Transverse colon (tissue), 3 donors: Measurements from ENCODE around the gene RNGTT.

Source experiments
- CTCF ChIP-seq, 5 experiments: fragments of 200-600 bp in 3 of 5; fragments of 450-650 bp in 2 of 5; sonication (generic) in 3 of 5; IDR thresholded peaks; 1 replicate in 2 of 5; 2 replicates in 3 of 5; pipeline ENCODE4 v1.5.1; 2016 to 2017; ENCODE audit warnings: antibody characterized with exemption in 5 of 5, inconsistent platforms in 3 of 5, mild to moderate bottlenecking in 2 of 5, moderate library complexity in 1 of 5
- POLR2A ChIP-seq: fragments of 450-650 bp; IDR thresholded peaks from one replicate; pipeline ENCODE4 v1.6.1; 2016; ENCODE audit warnings: antibody characterized with exemption, mild to moderate bottlenecking, moderate library complexity

- TF ChIP-seq CTCF (IDR thresholded peaks at IDR 0.05) (no peak), POLR2A (no peak)
Observed at GRCh38 chr6:88952065-88952704, 11.2 kb downstream of the RNGTT start.
